Fibroblast of villous mesenchyme (primary cell): ENCODE data around the gene PHLDB3. TPM values are rescaled to one million over a fixed set of nuclear protein-coding genes. Genes with fewer than 3 reads are reported as not detected.

Experiments
- DNase-seq: peaks from one replicate; pipeline ENCODE4 v3.0.0-alpha.2; 2010; ENCODE audit warnings: low read depth
- H3K4me3 ChIP-seq: 2 replicates; pipeline ENCODE4 v1.5.1; 2011; ENCODE audit warnings: low read depth, mild to moderate bottlenecking, low read length
- total RNA-seq: library from RNA; depleted of rRNA; stranded (reverse); fragments of >200 nt; gene quantifications from 2 replicates; pipeline ENCODE4 v1.2.3, GENCODE V29; 2012
- TF ChIP-seq, protein P1 (sequence below): IDR thresholded peaks from 2 replicates; pipeline ENCODE4 v1.5.1; 2012; ENCODE audit warnings: low read depth, mild to moderate bottlenecking, low read length; ENCODE audit not compliant: insufficient read depth

Gene PHLDB3
- total RNA-seq, 1 donor, result 13.4 TPM

DNA sequence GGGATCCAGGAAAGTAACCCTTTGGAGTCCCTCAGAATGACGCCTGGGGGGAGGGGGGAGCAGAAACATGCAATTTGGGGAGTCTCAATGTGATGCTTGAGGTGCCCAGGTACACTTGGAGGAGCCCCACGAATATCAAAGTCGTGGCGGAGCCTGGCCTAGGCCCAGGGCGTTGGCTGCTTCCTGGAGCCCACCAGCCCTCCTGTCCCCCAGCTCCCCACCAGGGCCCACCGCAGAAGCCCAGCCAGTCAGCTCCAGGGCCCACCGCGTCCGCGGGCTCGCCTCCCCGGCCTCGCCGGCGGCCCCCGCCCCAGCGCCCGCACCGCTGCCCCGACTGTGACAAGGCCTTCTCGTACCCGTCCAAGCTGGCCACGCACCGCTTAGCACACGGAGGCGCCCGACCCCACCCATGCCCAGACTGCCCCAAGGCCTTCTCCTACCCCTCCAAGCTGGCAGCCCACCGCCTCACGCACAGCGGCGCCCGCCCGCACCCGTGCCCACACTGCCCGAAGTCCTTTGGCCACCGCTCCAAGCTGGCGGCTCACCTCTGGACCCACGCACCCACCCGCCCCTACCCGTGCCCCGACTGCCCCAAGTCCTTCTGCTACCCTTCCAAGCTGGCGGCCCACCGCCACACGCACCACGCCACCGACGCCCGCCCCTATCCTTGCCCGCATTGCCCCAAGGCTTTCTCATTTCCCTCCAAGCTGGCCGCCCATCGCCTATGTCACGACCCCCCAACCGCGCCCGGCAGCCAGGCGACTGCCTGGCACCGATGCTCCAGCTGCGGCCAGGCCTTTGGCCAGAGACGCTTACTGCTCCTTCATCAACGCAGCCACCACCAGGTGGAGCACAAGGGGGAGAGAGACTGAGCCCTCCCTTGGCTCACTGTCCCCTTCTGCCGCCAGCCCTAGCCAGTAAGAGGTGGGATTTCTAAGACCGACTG is 30.5 kb upstream of the PHLDB3 start:
- TF ChIP-seq, protein P1, sequence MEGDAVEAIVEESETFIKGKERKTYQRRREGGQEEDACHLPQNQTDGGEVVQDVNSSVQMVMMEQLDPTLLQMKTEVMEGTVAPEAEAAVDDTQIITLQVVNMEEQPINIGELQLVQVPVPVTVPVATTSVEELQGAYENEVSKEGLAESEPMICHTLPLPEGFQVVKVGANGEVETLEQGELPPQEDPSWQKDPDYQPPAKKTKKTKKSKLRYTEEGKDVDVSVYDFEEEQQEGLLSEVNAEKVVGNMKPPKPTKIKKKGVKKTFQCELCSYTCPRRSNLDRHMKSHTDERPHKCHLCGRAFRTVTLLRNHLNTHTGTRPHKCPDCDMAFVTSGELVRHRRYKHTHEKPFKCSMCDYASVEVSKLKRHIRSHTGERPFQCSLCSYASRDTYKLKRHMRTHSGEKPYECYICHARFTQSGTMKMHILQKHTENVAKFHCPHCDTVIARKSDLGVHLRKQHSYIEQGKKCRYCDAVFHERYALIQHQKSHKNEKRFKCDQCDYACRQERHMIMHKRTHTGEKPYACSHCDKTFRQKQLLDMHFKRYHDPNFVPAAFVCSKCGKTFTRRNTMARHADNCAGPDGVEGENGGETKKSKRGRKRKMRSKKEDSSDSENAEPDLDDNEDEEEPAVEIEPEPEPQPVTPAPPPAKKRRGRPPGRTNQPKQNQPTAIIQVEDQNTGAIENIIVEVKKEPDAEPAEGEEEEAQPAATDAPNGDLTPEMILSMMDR, result peak; percentile 58
- H3K4me3 ChIP-seq, result no peak overlapping the region
- peak; percentile 56 for DNase-seq

DNA sequence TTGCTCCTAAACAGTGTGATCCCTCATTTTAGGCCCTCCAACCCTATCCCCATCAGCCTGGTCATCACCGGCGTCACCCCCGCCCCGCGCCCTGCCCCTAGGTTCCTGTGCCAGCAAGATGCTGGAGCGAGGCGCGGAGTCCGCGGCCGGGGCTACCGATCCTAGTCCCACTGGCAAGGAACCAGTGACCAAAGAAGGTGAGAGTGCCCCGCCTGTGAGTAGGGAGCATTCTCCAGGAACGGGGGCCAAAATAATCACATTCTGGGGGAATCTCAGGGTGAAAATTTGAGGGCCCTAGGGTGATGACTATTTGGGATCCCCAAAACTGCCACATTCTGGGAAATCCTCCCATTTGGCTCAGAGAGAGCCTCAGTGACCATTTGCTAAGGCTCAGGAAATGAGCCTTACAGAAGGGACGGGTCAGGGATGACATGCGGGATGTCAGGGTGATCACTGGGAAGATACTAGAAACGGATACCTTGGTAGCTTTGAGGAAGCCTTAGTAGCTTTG is 29.8 kb upstream of the PHLDB3 start:
- no peak for DNase-seq
- TF ChIP-seq, protein P1, result no peak
- H3K4me3 ChIP-seq, result peak overlapping the region; percentile 51

DNA sequence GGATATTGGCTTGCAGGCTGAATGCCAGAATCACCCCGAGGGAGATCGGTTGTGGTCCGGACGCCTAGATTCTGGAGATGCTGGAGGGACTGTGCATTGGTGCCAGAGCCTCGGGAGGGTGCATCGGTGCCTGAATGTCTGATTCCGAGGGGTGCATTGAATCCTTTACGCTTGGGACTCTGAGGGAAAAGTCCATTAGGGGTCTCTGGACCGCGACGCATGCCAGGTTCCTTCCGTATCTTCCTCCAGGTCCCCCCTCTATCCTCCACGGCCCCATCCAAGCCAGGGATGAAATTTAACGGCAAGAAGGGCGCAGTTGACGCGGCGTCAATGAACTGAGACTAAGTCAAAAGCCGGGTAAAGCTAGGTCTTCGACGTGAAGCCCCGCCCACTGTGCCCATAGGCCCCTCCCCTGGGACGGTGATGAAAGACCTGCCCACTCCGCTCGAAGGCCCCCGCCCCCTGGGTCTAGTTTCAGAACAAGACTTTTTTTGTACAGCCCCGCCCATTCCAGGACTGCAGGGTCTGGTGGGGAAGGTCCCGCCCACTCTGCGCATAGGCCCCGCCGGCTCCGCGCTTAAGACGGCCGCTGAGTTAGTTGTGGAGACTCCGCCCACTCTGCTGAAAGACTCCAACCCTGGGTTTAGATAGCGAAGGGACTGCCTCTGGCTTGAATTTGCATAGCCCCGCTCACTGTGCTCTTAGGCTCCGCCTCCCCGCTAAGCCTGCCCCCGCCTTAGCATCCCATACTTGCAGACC is 29.2 kb upstream of the PHLDB3 start:
- DNase-seq, result peak; percentile 100
- TF ChIP-seq, protein P1, result no peak

DNA sequence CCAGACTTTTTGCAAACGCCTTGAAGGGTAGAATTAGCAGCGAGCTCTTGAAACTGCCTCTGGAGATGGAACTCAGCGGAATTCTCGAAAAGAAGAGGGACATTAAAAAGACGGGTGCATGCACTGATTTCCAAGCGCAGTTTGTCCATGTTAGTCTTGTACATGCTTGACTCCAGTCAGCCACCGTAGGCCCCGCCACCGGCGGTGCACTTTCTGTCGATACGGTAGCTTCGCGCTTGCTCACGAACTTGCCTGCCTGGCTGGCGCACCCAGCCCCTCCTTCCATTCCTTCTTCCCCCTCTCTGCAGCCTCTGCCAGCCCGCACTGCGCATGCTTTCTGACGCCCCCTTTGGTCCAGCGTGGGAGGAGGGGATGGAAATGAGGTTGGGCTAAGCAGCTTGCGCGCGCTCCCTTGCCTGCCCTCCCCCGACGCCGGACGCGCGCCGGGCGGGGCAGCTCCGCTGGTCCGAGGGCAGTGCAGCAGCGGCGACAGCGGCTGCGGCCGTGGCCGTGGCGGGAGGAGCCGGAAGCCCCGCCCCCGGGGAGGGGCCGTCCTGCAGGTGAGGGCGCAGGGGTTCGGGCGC is 28.5 kb upstream of the PHLDB3 start, which contains the start of gene ZNF575:
Gene ZNF575 (plus strand): TSS at position 227 of the 584 bp plus-strand sequence. CDS start 1,235 bp downstream, outside the sequence.
- TF ChIP-seq, protein P1, result no peak
- DNase-seq, result peak; percentile 95

More for the DNA sequence above, 29.2 kb upstream of the PHLDB3 start:
- H3K4me3 ChIP-seq, result peak overlapping the region; percentile 69

DNA sequence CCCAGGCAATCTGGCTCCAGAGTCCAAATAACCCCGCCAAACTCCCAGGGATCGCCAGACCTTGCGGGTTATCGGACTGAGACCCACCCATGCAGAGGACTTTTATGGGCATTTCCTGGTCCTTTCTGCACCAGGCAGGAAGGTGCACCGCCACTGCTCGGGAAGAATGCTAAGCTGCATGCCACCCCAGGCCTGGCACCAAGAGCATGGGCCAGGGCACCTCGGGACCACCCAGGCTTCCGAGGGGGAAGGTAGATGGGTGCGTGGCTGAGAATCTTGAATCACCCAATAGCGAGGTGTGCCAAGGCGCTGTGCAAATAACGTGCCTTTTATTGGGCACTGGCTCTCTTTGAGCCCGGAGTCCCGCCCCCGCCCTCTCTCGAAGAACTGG is 28.0 kb upstream of the PHLDB3 start:
- DNase-seq, result peak; percentile 45
- H3K4me3 ChIP-seq, result peak overlapping the region; percentile 69
- TF ChIP-seq, protein P1, result no peak

More for the DNA sequence above, 28.5 kb upstream of the PHLDB3 start, which contains the start of gene ZNF575:
- H3K4me3 ChIP-seq, result peak within 1 kb of the TSS; percentile 69
